Tibial nerve (tissue), 4 donors: ENCODE data around the gene MYO5A. TPM values are rescaled to one million over a fixed set of nuclear protein-coding genes. Genes with fewer than 3 reads are reported as not detected.

ENCODE experiments used
- DNase-seq, 2 donors: peaks; one replicate each; pipeline ENCODE4 v3.0.0-alpha.2; 2019; ENCODE audit warnings: low spot score in 2 of 2
- H3K27ac ChIP-seq, 4 donors: fragments of 200-600 bp; sonication (generic) in 3 of 4; one replicate each; pipeline ENCODE4 v1.5.1; 2017 to 2019; ENCODE audit warnings: mild to moderate bottlenecking in 1 of 4
- H3K27me3 ChIP-seq, 2 donors: fragments of 200-600 bp; sonication (generic) in 1 of 2; one replicate each; pipeline versions ENCODE4 v1.5.1 to v1.6.0; 2017 to 2019
- H3K36me3 ChIP-seq, 3 donors: fragments of 200-600 bp; sonication (generic); one replicate each; pipeline ENCODE4 v1.5.1; 2018 to 2019
- H3K4me1 ChIP-seq, 4 donors: fragments of 200-600 bp; sonication (generic) in 3 of 4; one replicate each; pipeline ENCODE4 v1.5.1; 2017 to 2019
- H3K4me3 ChIP-seq, 4 donors: fragments of 200-600 bp; sonication (generic) in 3 of 4; one replicate each; pipeline ENCODE4 v1.5.1; 2017 to 2019; ENCODE audit warnings: mild to moderate bottlenecking in 1 of 4, moderate library complexity in 1 of 4
- H3K9me3 ChIP-seq, 4 donors: fragments of 200-600 bp; sonication (generic) in 3 of 4; one replicate each; pipeline ENCODE4 v1.5.1; 2017 to 2019
- EP300 ChIP-seq, 2 donors: sonication (generic); formaldehyde crosslinking; IDR thresholded peaks; one replicate each; pipeline ENCODE4 v1.6.1; 2017; ENCODE audit warnings: antibody characterized with exemption in 2 of 2, mild to moderate bottlenecking in 1 of 2
- POLR2A ChIP-seq, 2 donors: fragments of 450-650 bp; IDR thresholded peaks; one replicate each; pipeline ENCODE4 v1.6.1; 2017; ENCODE audit warnings: antibody characterized with exemption in 2 of 2, mild to moderate bottlenecking in 2 of 2, moderate library complexity in 2 of 2
- WGBS, 2 donors: methylation state at CpG; one replicate each; pipeline ENCODE4 v1.1.5; 2018; 5-methylcytosine and 5-hydroxymethylcytosine counted together
- total RNA-seq, 4 donors: library from RNA; depleted of rRNA; stranded (reverse); fragments of >200 nt; gene quantifications; one replicate each; pipeline ENCODE4 v1.1.0, GENCODE V29; 2016
- TF ChIP-seq, protein P1 (sequence below), 5 experiments: fragments of 200-600 bp in 3 of 5; fragments of 450-650 bp in 2 of 5; sonication (generic) in 3 of 5; IDR thresholded peaks; one replicate each; pipeline ENCODE4 v1.5.1; 2016 to 2019; ENCODE audit warnings: antibody characterized with exemption in 5 of 5, mild to moderate bottlenecking in 3 of 5, moderate library complexity in 2 of 5

The MYO5A gene
- total RNA-seq, 4 donors from 2014 or later, result 38.7 to 101 (median 46.9) TPM

DNA sequence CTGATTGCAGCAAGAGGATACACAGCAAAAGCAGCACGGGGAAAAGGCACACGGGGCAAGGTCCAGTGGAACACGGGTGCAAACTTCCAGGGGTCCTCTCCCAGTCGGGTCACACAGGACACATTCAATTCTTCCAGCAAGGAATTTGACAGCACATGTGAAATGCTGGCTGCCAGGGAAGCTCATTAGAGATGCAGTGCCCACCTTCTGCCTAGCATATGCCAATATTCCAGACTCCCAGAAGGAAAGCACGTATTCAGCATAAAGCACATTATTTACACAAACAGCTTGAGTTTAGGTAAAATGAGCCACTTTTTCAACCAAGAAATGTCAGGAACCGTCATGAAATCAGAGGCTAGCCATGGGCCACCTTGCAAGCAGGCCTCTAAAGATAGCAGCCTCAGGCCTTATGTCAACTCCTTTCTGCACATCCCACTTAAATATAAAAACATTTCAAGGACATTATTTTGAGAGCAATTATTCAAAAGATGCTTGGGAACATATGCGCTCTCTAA lies 252.4 kb downstream of the MYO5A start:
- TF ChIP-seq, protein P1, sequence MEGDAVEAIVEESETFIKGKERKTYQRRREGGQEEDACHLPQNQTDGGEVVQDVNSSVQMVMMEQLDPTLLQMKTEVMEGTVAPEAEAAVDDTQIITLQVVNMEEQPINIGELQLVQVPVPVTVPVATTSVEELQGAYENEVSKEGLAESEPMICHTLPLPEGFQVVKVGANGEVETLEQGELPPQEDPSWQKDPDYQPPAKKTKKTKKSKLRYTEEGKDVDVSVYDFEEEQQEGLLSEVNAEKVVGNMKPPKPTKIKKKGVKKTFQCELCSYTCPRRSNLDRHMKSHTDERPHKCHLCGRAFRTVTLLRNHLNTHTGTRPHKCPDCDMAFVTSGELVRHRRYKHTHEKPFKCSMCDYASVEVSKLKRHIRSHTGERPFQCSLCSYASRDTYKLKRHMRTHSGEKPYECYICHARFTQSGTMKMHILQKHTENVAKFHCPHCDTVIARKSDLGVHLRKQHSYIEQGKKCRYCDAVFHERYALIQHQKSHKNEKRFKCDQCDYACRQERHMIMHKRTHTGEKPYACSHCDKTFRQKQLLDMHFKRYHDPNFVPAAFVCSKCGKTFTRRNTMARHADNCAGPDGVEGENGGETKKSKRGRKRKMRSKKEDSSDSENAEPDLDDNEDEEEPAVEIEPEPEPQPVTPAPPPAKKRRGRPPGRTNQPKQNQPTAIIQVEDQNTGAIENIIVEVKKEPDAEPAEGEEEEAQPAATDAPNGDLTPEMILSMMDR (IDR thresholded peaks at IDR 0.05), result no peak
- no peak for TF ChIP-seq EP300 (IDR thresholded peaks at IDR 0.05)
- TF ChIP-seq POLR2A (IDR thresholded peaks at IDR 0.05), result no peak
- no peak for DNase-seq
- Histone ChIP-seq H3K27ac (no peak overlapping the region), H3K27me3 (no peaks in the 10 kb centered on the region), H3K4me1 (no peaks in the 10 kb centered on the region), H3K4me3 (no peak overlapping the region), H3K9me3 (no peaks in the 10 kb centered on the region), H3K36me3 (peaks cover 0 to 7% (median 0%) of the 10 kb centered on the region in 3 donors)
- 88 to 92% methylated on average over 7 of the region's 7 CpGs for WGBS, 2 donors

DNA sequence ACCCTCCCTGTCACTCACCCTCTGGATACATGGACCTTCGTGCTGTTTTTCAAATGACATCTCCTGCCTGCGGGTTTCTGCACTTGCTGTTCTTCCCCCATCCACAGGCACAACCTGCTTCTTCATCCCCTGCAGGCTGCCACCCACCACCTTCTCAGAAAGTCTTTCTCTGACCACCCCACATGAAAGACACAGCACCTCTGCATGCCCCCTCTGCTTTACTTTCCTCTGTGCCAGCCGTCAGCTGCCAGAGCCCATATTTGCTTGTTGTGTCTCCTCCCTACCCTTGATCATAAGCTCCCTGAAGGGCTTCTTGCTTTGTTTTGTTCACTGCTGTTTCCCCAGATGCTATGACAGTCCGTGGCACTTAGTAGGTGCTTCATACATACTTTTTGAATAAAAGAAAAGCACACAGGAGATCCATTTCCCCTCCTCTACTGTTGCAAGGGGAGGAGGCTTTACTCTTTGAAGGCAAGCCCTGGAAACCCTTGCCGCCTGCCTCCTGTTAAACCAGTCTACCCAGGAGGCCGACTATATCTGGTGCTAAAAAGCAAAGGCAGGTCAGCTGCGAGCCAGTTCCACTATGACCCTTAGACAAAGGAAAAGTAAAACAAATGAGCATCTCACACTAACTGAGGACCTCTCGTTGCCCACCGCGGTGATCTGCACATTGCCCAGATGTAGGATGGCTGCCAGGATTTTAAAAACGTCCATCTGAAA lies 265.0 kb downstream of the MYO5A start:
- 80 to 85% methylated on average over 11 of the region's 11 CpGs for WGBS, 2 donors
- peak overlapping the region in 1 of 4 donors; percentile 77 for H3K27ac ChIP-seq
- H3K36me3 ChIP-seq, result no peaks in the 10 kb centered on the region
- TF ChIP-seq EP300 (IDR thresholded peaks at IDR 0.05), result no peak
- TF ChIP-seq, protein P1 (IDR thresholded peaks at IDR 0.05), result no peak
- no peak for TF ChIP-seq POLR2A (IDR thresholded peaks at IDR 0.05)
- no peak for DNase-seq
- no peaks in the 10 kb centered on the region for H3K9me3 ChIP-seq
- no peaks in the 10 kb centered on the region for H3K27me3 ChIP-seq
- H3K4me3 ChIP-seq, result no peak overlapping the region
- peaks cover 0 to 21% (median 10%) of the 10 kb centered on the region in 4 donors for H3K4me1 ChIP-seq

DNA sequence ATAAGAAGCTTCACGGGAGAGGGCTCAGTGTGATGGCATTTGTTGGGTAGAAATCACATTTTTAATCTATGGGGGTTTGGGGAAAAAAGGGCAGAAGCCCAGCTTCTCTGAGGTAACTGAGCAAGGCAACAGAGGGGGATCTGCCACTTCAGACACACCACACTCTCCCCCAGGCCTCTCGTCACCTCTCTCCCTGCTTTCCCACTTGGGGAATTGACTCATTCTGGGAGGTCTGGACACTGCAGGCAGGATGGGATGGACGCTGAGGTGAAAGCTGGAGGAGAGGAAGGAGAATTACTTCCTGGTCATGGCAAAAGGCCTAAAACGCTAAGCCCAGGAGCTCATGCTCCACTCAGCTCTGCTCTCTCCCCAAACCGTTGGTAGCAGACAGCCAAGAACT lies 266.3 kb downstream of the MYO5A start:
- peak overlapping the region; percentile 48 to 77 (median 64) for H3K27ac ChIP-seq
- no peaks in the 10 kb centered on the region for H3K27me3 ChIP-seq
- no peaks in the 10 kb centered on the region for H3K9me3 ChIP-seq
- H3K36me3 ChIP-seq, result no peaks in the 10 kb centered on the region
- H3K4me1 ChIP-seq, result peaks cover 0 to 21% (median 10%) of the 10 kb centered on the region in 4 donors
- DNase-seq, result no peak
- WGBS, 2 donors, result 60 to 73% methylated on average over 5 of the region's 5 CpGs
- TF ChIP-seq EP300 (IDR thresholded peaks at IDR 0.05) (no peak), POLR2A (IDR thresholded peaks at IDR 0.05) (no peak)
- TF ChIP-seq, protein P1 (IDR thresholded peaks at IDR 0.05), result no peak
- H3K4me3 ChIP-seq, result no peak overlapping the region

DNA sequence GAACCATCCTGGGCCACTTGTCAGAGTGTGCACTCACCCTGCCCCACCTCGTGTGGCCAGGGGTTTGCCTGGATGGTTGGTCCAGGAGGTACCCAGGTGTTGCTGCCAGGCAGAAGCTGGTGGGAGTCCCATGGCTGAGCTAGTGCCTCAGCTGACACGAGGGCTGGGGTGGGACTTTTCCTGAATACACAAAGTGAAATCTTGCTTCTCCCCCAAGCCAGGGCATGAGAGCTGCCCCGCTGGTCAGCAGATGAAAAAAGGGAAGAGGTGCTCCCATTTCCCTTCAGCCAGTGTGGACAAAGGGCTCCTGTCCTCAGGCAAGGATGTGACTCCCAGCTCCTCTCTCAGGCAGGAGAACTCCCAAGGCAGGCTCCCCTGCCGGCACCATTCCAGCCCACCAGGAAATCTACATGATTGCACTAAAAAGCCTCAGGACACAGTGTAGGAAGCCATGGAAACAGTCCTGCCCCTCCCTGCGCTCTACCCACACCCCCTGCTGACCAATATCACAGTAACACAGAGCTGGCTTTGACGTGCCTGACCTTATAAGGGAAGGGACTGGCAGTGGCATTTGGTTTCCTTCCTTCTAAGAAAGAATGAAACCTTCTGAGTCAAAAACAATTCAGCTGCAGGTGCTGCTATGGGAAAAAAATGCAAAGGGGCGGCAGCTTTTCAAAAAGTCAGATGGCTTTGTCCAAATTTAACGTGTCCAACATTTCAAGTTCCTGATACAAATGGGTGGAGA lies 267.0 kb downstream of the MYO5A start:
- Histone ChIP-seq H3K4me3 (no peak overlapping the region), H3K27ac (peak overlapping the region; percentile 48 to 77 (median 64)), H3K27me3 (no peaks in the 10 kb centered on the region), H3K9me3 (no peaks in the 10 kb centered on the region), H3K36me3 (no peaks in the 10 kb centered on the region), H3K4me1 (peaks cover 0 to 23% (median 10%) of the 10 kb centered on the region in 4 donors)
- peak; percentile 35 to 54 for DNase-seq
- WGBS, 2 donors, result 18 to 24% methylated on average over 7 to 8 of the region's 8 CpGs
- TF ChIP-seq, protein P1 (IDR thresholded peaks at IDR 0.05), result peak in 2 of 5 experiments; percentile 25 to 36
- TF ChIP-seq POLR2A (IDR thresholded peaks at IDR 0.05) (no peak), EP300 (IDR thresholded peaks at IDR 0.05) (peak in 1 of 2 donors; percentile 60)

DNA sequence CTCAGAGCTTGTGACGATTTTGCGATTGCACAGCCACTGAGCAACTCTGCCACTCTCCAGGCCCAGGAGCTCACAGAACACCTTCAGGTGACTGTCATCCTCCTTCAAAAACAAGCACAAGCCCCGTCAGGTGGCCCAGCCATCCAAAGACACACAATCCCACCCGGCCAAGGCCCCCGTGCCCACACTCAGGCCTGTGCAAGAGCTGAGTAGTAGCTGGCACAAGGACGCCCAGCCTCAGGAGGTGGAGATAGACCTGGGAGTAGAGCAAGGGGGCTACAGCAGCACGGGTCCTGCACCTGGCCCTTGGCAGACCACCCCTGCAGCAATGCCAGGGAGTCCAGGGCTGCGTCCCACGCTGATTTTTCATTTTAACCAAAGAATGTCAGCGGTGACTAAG lies 267.7 kb downstream of the MYO5A start:
- peak overlapping the region in 3 of 4 donors; percentile 64 to 77 (median 65) for H3K27ac ChIP-seq
- TF ChIP-seq EP300 (IDR thresholded peaks at IDR 0.05), result no peak
- TF ChIP-seq, protein P1 (IDR thresholded peaks at IDR 0.05), result no peak
- H3K9me3 ChIP-seq, result no peaks in the 10 kb centered on the region
- no peak for DNase-seq
- H3K36me3 ChIP-seq, result no peaks in the 10 kb centered on the region
- no peaks in the 10 kb centered on the region for H3K27me3 ChIP-seq
- no peak overlapping the region for H3K4me3 ChIP-seq
- H3K4me1 ChIP-seq, result peaks cover 0 to 29% (median 10%) of the 10 kb centered on the region in 4 donors
- WGBS, 2 donors, result 92 to 96% methylated on average over 8 to 10 of the region's 10 CpGs
